Thymus (tissue), 11 donors: ENCODE data around the gene REEP5. TPM values are rescaled to one million over a fixed set of nuclear protein-coding genes. Genes with fewer than 3 reads are reported as not detected.
"Not testable (repeated sequence)": the region's sequence is repeated elsewhere in the genome, so short reads cannot be mapped to it uniquely, and the experiment has no call there.

Source experiments
- DNase-seq, 9 donors: peaks; one replicate each; pipeline ENCODE4 v3.0.0-alpha.2; 2013; ENCODE audit warnings: low spot score in 9 of 9, low read depth in 6 of 9, missing footprints in 1 of 9
- H3K27ac ChIP-seq, 2 donors: one replicate each; pipeline ENCODE4 v1.5.1; 2013; ENCODE audit warnings: control low read depth in 1 of 2, low read depth in 1 of 2, low read length in 1 of 2, mild to moderate bottlenecking in 1 of 2, moderate library complexity in 1 of 2
- H3K27me3 ChIP-seq, 2 donors: one replicate each; pipeline ENCODE4 v1.5.1; 2013; ENCODE audit warnings: low read length in 1 of 2; ENCODE audit not compliant: control insufficient read depth in 2 of 2, insufficient read depth in 1 of 2
- H3K36me3 ChIP-seq, 2 donors: one replicate each; pipeline ENCODE4 v1.5.1; 2013; ENCODE audit warnings: low read length in 1 of 2, mild to moderate bottlenecking in 1 of 2, moderate library complexity in 1 of 2; ENCODE audit not compliant: control insufficient read depth in 2 of 2, insufficient read depth in 2 of 2
- H3K4me1 ChIP-seq, 2 donors: one replicate each; pipeline ENCODE4 v1.5.1; 2013; ENCODE audit warnings: low read length in 2 of 2; ENCODE audit not compliant: control insufficient read depth in 2 of 2, insufficient read depth in 2 of 2
- H3K4me3 ChIP-seq, 2 donors: one replicate each; pipeline ENCODE4 v1.5.1; 2013; ENCODE audit warnings: low read length in 2 of 2, control low read depth in 1 of 2, mild to moderate bottlenecking in 1 of 2
- H3K9me3 ChIP-seq, 2 donors: one replicate each; pipeline ENCODE4 v1.5.1; 2013; ENCODE audit warnings: low read length in 1 of 2, mild to moderate bottlenecking in 1 of 2; ENCODE audit not compliant: control insufficient read depth in 2 of 2, insufficient read depth in 1 of 2
- whole genome bisulfite sequencing: extraction: QIAGEN DNeasy Blood & Tissue Kit; methylation state at CpG from one replicate; pipeline ENCODE4 v1.1.7; 2013; 5-methylcytosine and 5-hydroxymethylcytosine counted together
- polyA plus RNA-seq: library from polyadenylated mRNA; stranded (reverse); fragments of 200-250 nt; gene quantifications from one replicate; pipeline ENCODE4 v1.2.3, GENCODE V29; 2013
- total RNA-seq: library from RNA; stranded (reverse); fragments of 120-200 nt; gene quantifications from one replicate; pipeline ENCODE4 v1.2.4, GENCODE V29; 2013
- donor health status: healthy.

The REEP5 gene
- total and polyA plus RNA-seq, 2 donors: 19.9 to 57.7 TPM

DNA sequence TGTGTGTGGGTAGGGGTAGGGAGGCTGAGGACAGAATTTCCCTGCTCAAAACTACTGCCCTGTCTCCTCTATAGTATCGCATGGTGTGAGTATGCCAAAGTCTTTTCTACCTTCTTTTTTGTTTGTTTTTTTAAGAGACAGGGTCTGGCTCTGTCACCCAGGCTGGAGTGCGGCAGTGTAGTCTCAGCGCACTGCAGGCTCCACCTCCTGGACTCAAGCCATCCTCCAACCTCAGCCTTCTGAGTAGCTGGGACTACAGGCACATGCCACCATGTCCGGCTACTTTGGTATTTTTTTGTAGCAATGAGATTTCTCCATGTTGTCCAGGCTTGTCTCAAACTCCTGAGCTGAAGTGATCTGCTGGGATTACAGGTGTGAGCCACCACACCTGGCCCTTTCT is 58.5 kb downstream of the REEP5 start:
- Histone ChIP-seq H3K27ac (no peak overlapping the region), H3K4me1 (peaks cover 6 to 14% of the 10 kb centered on the region in 2 donors), H3K27me3 (no peaks in the 10 kb centered on the region), H3K4me3 (no peak overlapping the region), H3K9me3 (no peaks in the 10 kb centered on the region), H3K36me3 (peaks cover 8 to 49% of the 10 kb centered on the region in 2 donors)
- no peak for DNase-seq
- WGBS: 96% methylated on average over 4 of the region's 4 CpGs

DNA sequence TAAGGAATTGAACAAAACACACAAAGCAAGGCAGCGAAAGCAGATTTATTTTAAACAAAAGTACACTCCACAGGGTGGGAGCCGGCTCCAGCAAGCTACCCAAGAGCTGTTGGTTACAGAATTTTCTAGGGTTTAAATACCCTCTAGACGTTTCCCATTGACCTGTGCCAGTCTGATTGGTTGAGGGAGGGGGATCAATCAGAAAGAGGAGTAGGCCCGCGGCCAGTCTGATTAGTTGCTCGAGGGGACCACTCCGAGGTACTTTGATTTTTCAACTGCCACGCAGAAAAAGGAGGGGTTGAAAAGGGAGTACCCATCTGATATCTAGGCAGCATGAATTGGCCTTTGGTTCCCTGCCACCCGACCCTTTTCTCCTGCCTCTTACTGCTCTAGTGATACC is 59.9 kb downstream of the REEP5 start:
- no peak overlapping the region for H3K27ac ChIP-seq
- H3K27me3 ChIP-seq: no peaks in the 10 kb centered on the region
- peaks cover 6 to 14% of the 10 kb centered on the region in 2 donors for H3K4me1 ChIP-seq
- peak overlapping the region; percentile 78 to 92 for H3K4me3 ChIP-seq
- DNase-seq: no peak
- peaks cover 8 to 35% of the 10 kb centered on the region in 2 donors for H3K36me3 ChIP-seq
- no peaks in the 10 kb centered on the region for H3K9me3 ChIP-seq
- 74% methylated on average over 9 of the region's 9 CpGs for WGBS

DNA sequence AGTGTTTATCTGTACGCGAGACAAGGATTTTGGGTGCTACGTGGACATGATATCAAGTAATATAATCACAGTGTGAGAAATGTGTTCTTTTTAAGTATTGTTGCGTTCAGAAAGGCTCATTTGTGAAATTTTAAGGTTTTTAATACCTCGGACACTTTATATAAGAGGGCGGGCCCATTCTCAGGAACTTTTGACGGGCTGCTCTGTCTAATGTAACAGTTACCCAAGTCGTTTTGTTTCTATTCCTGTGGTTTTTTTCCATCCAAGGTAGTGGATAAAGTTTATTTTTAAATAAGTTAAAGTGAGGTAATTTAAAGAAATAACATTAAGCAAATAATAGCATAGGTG is 60.4 kb downstream of the REEP5 start:
- H3K27me3 ChIP-seq: no peaks in the 10 kb centered on the region
- peaks cover 6 to 14% of the 10 kb centered on the region in 2 donors for H3K4me1 ChIP-seq
- peak overlapping the region; percentile 78 to 92 for H3K4me3 ChIP-seq
- H3K27ac ChIP-seq: peak overlapping the region; percentile 85 to 88
- peaks cover 8 to 30% of the 10 kb centered on the region in 2 donors for H3K36me3 ChIP-seq
- DNase-seq: no peak
- no peaks in the 10 kb centered on the region for H3K9me3 ChIP-seq
- WGBS: 1% methylated on average over 8 of the region's 8 CpGs

DNA sequence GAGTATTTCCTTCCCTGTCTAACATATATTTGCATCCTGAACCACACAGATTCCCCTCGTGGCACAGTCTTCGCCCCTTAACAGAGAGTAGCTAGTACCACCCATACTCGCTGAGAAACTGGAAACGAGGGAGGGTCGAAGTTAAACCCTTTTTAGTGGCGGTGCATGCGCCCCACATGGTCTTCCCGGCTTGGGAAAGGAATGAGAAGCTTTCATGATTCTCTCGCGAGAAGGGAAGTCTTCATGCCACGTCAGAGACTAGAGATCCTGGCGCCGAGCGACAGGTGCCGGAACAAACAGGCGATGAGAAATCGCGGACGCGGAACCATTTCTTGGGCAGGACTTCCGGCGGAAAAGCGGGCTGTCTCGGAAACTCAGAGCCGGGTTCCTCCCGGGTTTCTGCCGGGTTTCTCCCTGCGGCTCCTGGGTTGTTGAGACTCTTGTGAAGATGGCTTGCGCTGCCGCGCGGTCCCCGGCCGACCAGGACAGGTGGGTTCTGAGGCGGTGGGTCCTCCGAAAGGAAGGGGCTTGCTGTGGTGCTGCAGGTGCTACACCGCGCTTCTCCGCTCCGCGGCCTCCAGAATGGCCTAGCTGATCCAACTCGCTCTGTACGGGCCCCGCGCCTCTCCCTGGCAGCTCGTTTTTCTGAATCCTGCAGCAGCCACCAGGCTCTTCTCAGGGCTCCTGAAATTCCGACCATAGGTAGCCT is 60.9 kb downstream of the REEP5 start, which contains the start of gene SRP19:
Gene SRP19, plus strand, starts transcription at position 359 of the 709 bp plus-strand sequence. Its CDS starts 90 bp downstream, at position 449.
- no peaks in the 10 kb centered on the region for H3K9me3 ChIP-seq
- H3K4me3 ChIP-seq: peak within 1 kb of the TSS; percentile 78 to 92
- WGBS: 2% methylated on average over 47 of the region's 47 CpGs
- peak; percentile 88 to 97 (median 93) for DNase-seq
- H3K36me3 ChIP-seq: peaks cover 8 to 25% of the 10 kb centered on the region in 2 donors
- H3K4me1 ChIP-seq: peaks cover 6 to 14% of the 10 kb centered on the region in 2 donors
- H3K27me3 ChIP-seq: no peaks in the 10 kb centered on the region
- peak within 1 kb of the TSS; percentile 85 to 88 for H3K27ac ChIP-seq

DNA sequence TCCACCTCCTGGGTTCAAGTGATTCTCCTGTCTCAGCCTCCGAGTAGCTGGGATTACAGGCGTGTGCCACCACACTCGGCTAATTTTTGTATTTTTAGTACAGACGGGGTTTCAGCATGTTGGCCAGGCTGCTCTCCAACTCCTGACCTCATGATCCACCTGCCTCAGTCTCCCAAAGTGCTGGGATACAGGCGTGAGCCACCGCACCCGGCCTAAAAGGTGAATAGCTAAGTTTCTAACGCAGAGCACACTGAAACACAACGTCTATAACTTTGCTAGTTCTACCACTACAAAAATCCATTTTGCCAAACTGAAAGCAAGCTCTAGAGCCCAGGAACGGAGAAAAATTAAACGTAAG is 61.5 kb downstream of the REEP5 start:
- WGBS: 80% methylated on average over 11 of the region's 11 CpGs
- Histone ChIP-seq H3K4me1 (peaks cover 6 to 14% of the 10 kb centered on the region in 2 donors), H3K36me3 (peaks cover 8 to 22% of the 10 kb centered on the region in 2 donors), H3K4me3 (peak overlapping the region; percentile 78 to 92), H3K27ac (peak overlapping the region in 1 of 2 donors; percentile 88)
- not testable (repeated sequence) for DNase-seq, H3K9me3 ChIP-seq, H3K27me3 ChIP-seq

DNA sequence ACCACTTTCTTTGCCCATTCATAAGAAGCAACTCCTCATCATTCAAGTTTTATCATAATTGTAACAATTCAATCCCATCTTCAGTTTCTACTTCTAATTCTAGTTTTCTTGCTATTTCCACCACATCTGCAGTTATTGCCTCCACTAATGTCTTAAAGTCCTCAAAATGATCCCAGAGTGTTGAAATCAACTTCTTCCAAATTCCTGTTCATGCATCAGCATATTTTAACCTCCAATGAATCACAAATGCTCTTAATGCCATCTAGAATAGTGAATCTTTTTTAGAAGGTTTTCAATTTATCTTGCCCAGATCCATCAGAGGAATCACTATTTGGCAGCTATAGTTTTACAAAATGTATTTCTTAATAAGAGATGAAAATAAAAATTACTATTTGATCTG is 64.2 kb downstream of the REEP5 start:
- no peak for DNase-seq
- peaks cover 6 to 14% of the 10 kb centered on the region in 2 donors for H3K4me1 ChIP-seq
- H3K4me3 ChIP-seq: no peak overlapping the region
- H3K36me3 ChIP-seq: peaks cover 0 to 1% of the 10 kb centered on the region in 2 donors
- H3K27ac ChIP-seq: no peak overlapping the region
- no peaks in the 10 kb centered on the region for H3K27me3 ChIP-seq
- no peaks in the 10 kb centered on the region for H3K9me3 ChIP-seq

DNA sequence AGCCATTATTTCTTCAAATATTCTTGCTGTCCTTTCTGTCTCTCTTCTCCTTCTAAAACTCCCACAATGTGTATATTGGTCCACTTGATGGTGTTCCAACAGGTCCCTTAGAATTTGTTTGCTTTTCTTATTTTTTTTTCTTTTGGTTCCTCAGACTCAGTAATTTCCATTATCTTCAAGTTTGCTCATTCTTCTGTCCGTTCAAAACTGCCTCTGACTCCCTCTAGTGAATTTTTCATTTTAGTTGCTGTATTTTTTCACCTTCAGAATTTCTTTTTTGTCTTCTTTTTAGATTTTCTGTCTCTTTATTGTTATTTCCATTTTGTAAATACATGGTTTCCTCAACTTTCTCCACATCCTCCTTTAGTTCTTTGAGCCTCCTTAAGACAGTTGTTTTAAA is 67.4 kb downstream of the REEP5 start:
- Histone ChIP-seq H3K9me3 (no peaks in the 10 kb centered on the region), H3K36me3 (no peaks in the 10 kb centered on the region), H3K27ac (no peak overlapping the region), H3K4me3 (no peak overlapping the region), H3K4me1 (no peaks in the 10 kb centered on the region), H3K27me3 (no peaks in the 10 kb centered on the region)
- 86% methylated on average over 1 of the region's 1 CpG for WGBS
- no peak for DNase-seq

DNA sequence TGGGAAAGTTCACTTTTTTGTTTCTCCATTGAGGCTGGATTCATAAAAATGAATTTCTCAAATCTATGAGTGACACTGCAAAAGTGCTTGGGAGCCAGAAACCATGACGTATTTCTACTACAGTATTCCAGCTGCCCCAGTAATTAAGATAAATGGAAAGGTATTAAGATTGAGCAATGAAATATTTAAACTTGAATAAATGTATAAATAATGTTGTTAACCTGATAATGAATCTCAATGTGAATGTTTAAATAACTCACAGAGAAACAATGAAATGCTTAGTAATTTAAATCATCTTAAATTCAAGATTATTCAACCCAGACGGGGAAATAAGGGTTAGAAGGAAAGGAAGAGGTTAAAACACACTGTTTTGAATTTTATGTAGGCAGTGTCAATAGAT is 72.1 kb downstream of the REEP5 start:
- WGBS: 95% methylated on average over 2 of the region's 2 CpGs
- H3K4me3 ChIP-seq: no peak overlapping the region
- no peak overlapping the region for H3K27ac ChIP-seq
- no peaks in the 10 kb centered on the region for H3K9me3 ChIP-seq
- H3K4me1 ChIP-seq: no peaks in the 10 kb centered on the region
- DNase-seq: no peak
- H3K36me3 ChIP-seq: no peaks in the 10 kb centered on the region
- no peaks in the 10 kb centered on the region for H3K27me3 ChIP-seq

DNA sequence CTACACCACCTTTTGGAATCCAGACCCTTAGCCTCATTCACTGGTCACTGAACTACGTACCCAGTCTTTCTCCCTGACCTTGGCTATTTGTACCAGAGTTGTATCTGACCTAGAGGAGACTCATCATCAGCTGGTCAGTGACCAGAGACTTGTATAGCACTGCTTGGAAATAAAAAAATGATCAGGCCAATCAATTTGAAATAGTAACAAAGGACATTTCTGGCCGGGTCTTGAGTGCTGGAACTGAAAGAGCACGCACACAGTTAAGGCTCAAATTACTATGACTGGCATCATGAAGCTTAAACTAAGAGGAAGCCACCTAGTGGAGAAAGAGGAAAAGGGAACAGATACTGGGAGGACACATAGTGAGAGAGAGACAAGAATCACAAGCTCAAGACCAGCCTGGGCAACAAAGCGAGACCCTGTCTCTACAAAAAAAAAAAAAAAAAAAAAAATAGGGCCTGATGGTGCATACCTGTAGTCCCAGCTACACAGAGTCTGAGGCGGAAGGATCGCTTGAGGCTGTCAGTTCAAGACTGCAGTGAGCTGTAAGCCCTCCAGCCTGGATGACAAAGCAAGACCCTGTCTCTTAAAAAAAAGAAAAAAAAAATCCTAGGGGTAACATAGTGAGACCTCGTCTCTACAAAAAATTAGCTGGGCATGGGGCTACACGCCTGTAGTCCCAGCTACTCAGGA is 73.8 kb downstream of the REEP5 start:
- DNase-seq: peak; percentile 21 to 76 (median 35)
- no peak overlapping the region for H3K4me3 ChIP-seq
- 53% methylated on average over 8 of the region's 8 CpGs for WGBS
- H3K4me1 ChIP-seq: no peaks in the 10 kb centered on the region
- no peaks in the 10 kb centered on the region for H3K36me3 ChIP-seq
- no peaks in the 10 kb centered on the region for H3K27me3 ChIP-seq
- no peaks in the 10 kb centered on the region for H3K9me3 ChIP-seq
- no peak overlapping the region for H3K27ac ChIP-seq
